ENCODE measurements around the gene CHTF18. TPM values are rescaled to one million over a fixed set of nuclear protein-coding genes. Genes with fewer than 3 reads are reported as not detected.

The CHTF18 gene
- polyA plus RNA-seq, 1 donor (not counting 4 experiments of a cell fraction or from before 2014, with no cell fraction given), result 5.7 TPM

GRCh38 chr16:777826-778225 lies 10.6 kb upstream of the CHTF18 start:
- no peaks in the 10 kb centered on the region for H3K36me3 ChIP-seq (ENCODE audit: control insufficient read depth in 2 of 2, extremely low read depth in 1 of 2, insufficient read depth in 2 of 2, low read length in 2 of 2)
- no peaks in the 10 kb centered on the region for H3K9me1 ChIP-seq (ENCODE audit: control insufficient read depth, extremely low read depth, insufficient read depth, low read length)
- H3K27me3 ChIP-seq (ENCODE audit: control insufficient read depth, extremely low read depth, insufficient read depth, low read length), result peaks cover 15% of the 10 kb centered on the region
- no peaks in the 10 kb centered on the region for H3K79me2 ChIP-seq (ENCODE audit: control insufficient read depth, insufficient read depth, low read length)
- H3K4me3 ChIP-seq (ENCODE audit: control insufficient read depth in 2 of 3, extremely low read depth in 1 of 3, insufficient read depth in 2 of 3, low read depth in 1 of 3, low read length in 3 of 3), result no peak overlapping the region
- no peak overlapping the region for H3K9ac ChIP-seq (ENCODE audit: control insufficient read depth, extremely low read depth, insufficient read depth, low read length)
- dilution Hi-C loops (cut with MboI; ENCODE audit: extremely low pct_ligation_motif_present, low sequenced_read_pairs), result no loop called here
- H3K4me1 ChIP-seq (ENCODE audit: control insufficient read depth, extremely low read depth, insufficient read depth, low read length), result peaks cover 11% of the 10 kb centered on the region
- H3K27ac ChIP-seq (ENCODE audit: control insufficient read depth, insufficient read depth, low read length), result no peak overlapping the region
- no peak overlapping the region for H2AFZ ChIP-seq (ENCODE audit: control insufficient read depth, low read length)
- DNase-seq (ENCODE audit: low read depth, low spot score), result no peak
- no peaks in the 10 kb centered on the region for H4K20me1 ChIP-seq (ENCODE audit: control insufficient read depth, extremely low read depth, insufficient read depth, low read length)
- no peak for FAIRE-seq
- no peak overlapping the region for H3K4me2 ChIP-seq (ENCODE audit: control insufficient read depth, extremely low read depth, insufficient read depth, low read depth, low read length)
- no peak for TF ChIP-seq CTCF (optimal IDR thresholded peaks at IDR 0.05 in 1 of 3, IDR thresholded peaks at IDR 0.05 in 1 of 3, conservative IDR thresholded peaks at IDR 0.05 in 1 of 3; ENCODE audit: extremely low read depth in 1 of 3, insufficient read depth in 2 of 3, low read length in 3 of 3)
- TF ChIP-seq EZH2 (IDR thresholded peaks at IDR 0.05; ENCODE audit: low read length), result no peak
- no peaks in the 10 kb centered on the region for H3K9me3 ChIP-seq (ENCODE audit: control insufficient read depth, low read depth, low read length)

GRCh38 chr16:778447-778846 lies 10.0 kb upstream of the CHTF18 start:
- Histone ChIP-seq H3K36me3 (ENCODE audit: control insufficient read depth in 2 of 2, extremely low read depth in 1 of 2, insufficient read depth in 2 of 2, low read length in 2 of 2) (no peaks in the 10 kb centered on the region), H2AFZ (ENCODE audit: control insufficient read depth, low read length) (no peak overlapping the region), H3K4me2 (ENCODE audit: control insufficient read depth, extremely low read depth, insufficient read depth, low read depth, low read length) (no peak overlapping the region), H3K4me3 (ENCODE audit: control insufficient read depth in 2 of 3, extremely low read depth in 1 of 3, insufficient read depth in 2 of 3, low read depth in 1 of 3, low read length in 3 of 3) (no peak overlapping the region), H4K20me1 (ENCODE audit: control insufficient read depth, extremely low read depth, insufficient read depth, low read length) (no peaks in the 10 kb centered on the region), H3K27ac (ENCODE audit: control insufficient read depth, insufficient read depth, low read length) (no peak overlapping the region), H3K9me3 (ENCODE audit: control insufficient read depth, low read depth, low read length) (no peaks in the 10 kb centered on the region), H3K27me3 (ENCODE audit: control insufficient read depth, extremely low read depth, insufficient read depth, low read length) (peaks cover 15% of the 10 kb centered on the region), H3K79me2 (ENCODE audit: control insufficient read depth, insufficient read depth, low read length) (no peaks in the 10 kb centered on the region), H3K9ac (ENCODE audit: control insufficient read depth, extremely low read depth, insufficient read depth, low read length) (no peak overlapping the region), H3K9me1 (ENCODE audit: control insufficient read depth, extremely low read depth, insufficient read depth, low read length) (no peaks in the 10 kb centered on the region), H3K4me1 (ENCODE audit: control insufficient read depth, extremely low read depth, insufficient read depth, low read length) (peaks cover 18% of the 10 kb centered on the region)
- FAIRE-seq (no peak), DNase-seq (ENCODE audit: low read depth, low spot score) (no peak)
- TF ChIP-seq CTCF (optimal IDR thresholded peaks at IDR 0.05 in 1 of 3, IDR thresholded peaks at IDR 0.05 in 1 of 3, conservative IDR thresholded peaks at IDR 0.05 in 1 of 3; ENCODE audit: extremely low read depth in 1 of 3, insufficient read depth in 2 of 3, low read length in 3 of 3) (no peak), EZH2 (IDR thresholded peaks at IDR 0.05; ENCODE audit: low read length) (no peak)
- dilution Hi-C loops (cut with MboI; ENCODE audit: extremely low pct_ligation_motif_present, low sequenced_read_pairs), result no loop called here

Data from keratinocyte (primary cell).